Smooth muscle cell of the brain vasculature (primary cell): ENCODE measurements around the gene INPP5D.
"Not testable (repeated sequence)": the region's sequence is repeated elsewhere in the genome, so short reads cannot be mapped to it uniquely, and the experiment has no call there.

ENCODE experiments used
- DNase-seq: peaks from one replicate; pipeline ENCODE4 v3.0.0-alpha.2; 2012; ENCODE audit warnings: low read depth, low spot score

INPP5D gene

GRCh38 chr2:233053928-233054784 is 6.0 kb upstream of the INPP5D start:
- DNase-seq, result no peak

DNA sequence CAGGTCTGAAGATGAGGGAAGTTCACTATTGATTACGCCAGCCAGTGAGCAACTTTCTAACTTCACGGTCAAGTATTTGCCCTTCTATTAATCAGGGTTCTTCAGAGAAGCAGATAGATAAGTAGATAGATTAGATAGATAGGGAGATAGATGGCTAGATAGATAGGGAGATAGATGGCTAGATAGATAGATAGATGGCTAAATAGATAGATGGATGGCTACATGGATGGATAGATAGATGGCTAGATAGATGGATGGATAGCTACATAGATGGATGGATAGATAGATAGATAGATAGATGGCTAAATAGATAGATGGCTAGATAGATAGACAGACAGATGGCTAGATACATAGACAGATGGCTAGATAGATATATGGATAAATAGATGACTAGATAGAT is 4.8 kb upstream of the INPP5D start:
- no peak for DNase-seq

GRCh38 chr2:233056961-233057605 is 3.1 kb upstream of the INPP5D start:
- DNase-seq, result no peak

GRCh38 chr2:233058717-233059546 is 1.2 kb upstream of the INPP5D start:
- DNase-seq, result no peak

DNA sequence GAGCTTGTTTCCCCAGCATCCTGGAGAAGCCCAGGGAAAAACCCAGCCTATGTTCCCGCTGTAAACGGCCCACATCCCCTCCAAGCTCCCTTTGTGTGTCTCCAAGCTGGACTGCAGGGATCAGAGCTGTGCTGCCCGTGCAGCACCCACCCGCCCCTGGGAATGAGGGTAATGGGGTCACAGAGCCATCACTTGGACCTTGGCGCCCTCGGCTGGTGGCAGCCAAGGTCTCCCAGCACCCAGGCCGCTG is 670 bp upstream of the INPP5D start:
- DNase-seq, result no peak

- no peak for DNase-seq
Measured at GRCh38 chr2:233060501-233060979, 398 bp downstream of the INPP5D start.

DNA sequence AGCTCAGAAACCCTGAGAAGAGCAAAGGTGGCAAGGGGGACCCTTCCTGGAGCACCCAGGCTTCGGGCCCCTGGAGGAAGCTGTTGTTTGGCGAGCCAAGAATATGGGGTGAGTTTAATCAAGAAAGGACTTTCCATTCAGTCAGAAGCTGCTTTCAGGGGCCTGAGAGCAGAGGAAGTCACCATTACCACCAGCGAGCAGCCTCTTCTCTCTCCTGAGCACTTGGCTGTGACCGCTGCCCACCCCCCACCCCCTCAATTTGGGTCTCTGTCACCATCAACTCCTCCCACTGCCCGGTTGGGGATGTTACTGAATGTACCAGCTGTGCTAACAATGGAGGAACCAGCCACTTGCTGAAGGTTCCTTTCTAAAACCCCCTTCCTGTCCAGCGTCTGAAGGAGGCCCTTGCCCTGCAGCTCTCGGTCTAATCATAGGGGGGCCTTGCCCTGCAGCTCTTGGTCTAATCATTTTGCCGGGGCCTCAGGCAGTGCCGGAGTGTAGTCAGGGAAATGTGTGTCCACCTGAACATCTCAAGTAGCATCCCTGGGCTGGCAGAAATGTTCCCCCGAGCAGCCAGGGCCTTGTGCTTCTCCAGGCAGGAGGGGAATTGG is 943 bp downstream of the INPP5D start:
- DNase-seq, result no peak

DNA sequence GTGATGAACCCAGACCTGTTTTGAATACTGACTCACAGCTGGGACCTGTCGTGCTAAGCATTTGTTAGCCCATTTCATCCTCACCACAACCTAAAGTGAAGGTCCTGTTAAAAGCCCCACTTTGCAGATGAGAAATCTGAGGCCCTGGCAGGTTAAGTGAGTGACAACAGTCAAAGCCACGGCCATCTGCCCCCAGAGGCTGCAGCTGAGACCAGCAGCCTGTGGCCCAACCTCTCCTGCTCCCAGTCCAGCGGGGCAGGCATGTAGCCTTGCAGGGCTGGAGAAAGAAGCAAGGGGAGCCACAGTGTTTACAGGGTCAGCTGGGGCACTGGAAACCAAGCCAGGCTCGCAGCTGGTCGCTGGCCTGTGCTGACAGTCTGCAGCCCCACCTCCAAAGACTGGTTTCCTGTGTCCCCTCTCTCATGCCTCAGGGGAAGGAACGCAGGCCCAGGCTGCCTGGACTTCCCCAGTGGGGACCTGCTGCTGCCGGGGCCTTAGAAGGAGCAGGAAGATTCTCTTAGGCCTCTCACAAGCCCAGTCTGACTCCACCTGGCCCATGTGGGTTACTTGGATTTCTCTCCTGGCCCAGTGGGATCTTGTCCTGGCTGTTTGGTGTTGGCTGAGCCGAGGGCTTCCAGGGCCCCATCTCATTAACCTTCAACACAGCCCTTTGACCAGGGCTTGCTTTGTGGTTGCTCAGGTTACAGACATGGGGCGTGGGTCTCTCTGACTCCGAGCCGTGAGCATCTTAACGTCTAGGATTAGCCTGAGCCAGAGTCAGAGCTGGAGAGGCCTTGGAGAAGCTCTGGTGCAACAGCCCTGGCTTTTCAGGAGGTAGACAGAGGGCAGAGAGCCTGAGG is 1.7 kb downstream of the INPP5D start:
- DNase-seq, result no peak

DNA sequence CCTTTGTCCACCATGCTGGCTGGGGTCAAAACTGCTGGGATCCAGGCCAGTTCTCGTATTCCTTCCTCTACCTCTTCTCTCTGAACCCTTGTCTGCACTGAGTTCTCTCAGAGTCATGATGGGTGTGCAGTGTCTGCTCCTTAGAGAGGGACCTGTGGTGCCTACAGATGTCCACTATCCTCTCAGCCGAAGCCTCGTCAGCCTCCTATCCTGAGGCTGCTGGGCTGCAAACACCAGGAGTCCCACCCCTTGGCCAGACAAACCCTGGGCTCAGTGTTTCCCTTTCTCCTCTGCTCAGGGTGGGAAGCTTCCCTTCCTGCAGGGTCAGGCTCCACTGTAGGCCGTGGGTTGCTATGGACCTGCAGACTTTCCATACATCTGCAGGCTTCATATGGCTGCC is 2.3 kb downstream of the INPP5D start:
- DNase-seq, result no peak

DNA sequence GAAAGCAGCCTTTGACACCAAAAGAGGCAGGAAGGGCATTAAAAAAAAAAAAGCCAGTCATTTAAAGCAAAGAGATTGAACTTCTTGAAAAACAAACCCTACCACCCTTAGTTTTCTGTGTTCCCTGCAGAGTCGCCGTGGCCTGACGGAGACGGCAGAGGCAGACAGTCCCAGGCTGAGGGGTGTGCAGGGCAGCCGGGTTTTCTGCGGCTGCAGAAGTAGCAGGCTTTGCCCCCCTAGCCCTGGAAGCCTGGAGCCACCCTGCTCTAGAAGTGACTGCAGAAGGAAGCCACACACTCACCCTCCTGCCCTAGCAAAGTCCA is 2.8 kb downstream of the INPP5D start:
- DNase-seq, result no peak

DNA sequence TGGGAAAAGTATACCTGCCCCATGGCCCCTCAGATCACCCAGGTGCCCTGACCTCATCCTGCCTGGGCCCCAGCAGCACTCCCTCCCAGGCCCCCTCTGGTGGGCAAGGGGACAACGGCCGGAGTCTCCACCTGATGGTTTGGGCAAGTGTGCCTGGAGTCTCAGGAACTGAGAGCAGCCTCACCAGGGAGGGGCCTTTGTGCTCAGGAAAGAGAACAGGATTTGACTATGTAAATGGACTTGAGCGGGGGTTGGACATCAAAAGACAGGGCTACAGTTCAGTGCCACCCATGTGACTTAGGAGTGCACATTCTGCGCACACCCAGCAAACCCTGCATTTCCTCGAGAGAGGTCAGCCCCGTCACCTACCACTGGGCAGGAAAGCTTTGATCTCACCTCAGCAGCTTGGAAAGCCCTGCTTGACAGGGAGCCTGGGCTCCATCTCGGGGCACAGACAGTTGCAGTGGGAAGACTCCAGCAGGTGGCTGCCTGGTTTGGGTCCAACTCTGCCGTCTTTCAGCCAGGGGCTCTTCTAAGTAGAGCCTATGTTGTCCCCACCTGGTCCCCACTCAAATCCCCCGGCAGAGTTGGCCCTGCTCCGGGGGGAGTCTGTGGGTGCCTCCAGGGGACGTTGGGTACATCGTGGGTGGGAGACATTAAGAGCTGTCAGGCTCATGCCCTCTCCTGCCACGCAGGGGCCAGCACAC is 3.3 kb downstream of the INPP5D start:
- DNase-seq, result no peak

DNA sequence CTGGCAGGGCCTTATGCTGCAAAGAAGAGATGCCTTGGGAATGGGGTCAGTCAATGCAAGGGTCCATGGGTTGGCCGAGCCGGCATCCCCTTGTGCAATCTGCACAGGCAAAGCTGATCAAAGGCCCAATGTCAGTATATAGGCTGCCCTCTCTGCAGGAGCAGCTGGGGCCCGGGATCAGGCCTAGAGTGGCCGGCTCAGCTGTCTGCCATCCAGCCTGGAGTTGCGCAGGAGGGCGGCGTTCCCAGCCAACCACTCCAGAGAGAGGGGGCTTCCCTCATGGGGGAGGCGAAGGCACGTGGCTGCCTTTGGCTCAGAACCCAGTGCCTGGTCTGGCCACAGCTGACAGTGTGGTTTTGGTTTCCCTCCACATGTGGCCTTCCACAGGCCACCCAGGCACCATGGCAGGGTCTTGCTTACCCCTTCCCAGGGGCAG is 3.9 kb downstream of the INPP5D start:
- no peak for DNase-seq

- no peak for DNase-seq
Measured at GRCh38 chr2:233064530-233065199, 4.5 kb downstream of the INPP5D start.

DNA sequence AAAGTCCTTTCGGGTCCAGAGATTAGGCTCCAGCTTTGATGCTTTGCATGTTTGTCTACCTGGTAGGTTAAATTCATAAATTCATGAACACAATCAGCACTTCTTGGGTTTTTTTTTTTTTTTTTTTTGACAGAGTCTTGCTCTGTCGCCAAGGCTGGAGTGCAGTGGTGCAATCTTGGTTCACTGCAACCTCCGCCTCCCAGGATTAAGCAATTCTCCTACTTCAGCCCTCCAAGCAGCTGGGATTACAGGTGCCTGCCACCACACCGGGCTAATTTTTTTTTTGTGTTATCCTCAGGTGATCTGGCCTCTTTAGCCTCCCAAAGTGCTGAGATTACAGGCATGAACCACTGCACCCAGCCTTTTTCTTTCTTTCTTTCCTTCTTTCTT is 5.1 kb downstream of the INPP5D start:
- DNase-seq, result not testable (repeated sequence)

- DNase-seq, result no peak
Measured at GRCh38 chr2:233065954-233066470, 5.9 kb downstream of the INPP5D start.

DNA sequence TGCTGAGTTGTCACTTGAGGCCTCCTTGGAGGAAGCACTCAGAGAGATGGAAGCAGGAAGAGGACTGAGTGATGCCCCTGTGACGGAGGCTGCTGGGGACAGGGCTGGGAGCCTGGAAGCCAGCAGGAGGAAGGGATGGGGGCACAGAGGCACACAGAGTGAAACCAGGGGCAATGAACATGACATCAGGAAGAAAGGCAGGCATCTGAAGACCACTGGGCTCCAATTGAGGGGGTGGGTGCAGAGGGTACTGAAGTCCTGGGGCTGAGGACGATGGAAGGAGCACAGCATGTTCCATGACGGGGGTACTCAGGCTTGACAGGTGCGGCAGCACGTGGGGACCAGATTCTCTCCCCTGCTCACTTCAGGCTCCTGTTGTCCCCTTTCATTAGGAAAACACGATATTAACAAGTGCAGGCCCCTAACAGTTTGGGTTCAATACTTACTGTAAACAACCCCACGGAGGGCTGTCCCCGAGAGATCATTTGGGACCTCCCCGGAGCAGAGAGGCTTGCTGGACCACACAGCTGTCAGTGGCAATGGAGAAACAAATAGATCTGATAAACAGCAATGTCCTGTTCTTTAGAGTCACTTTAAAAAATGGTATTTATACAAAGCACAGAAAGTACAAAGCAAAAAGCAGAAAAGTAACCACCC is 8.7 kb downstream of the INPP5D start:
- no peak for DNase-seq

GRCh38 chr2:233072838-233073237 is 12.7 kb downstream of the INPP5D start:
- DNase-seq, result no peak

DNA sequence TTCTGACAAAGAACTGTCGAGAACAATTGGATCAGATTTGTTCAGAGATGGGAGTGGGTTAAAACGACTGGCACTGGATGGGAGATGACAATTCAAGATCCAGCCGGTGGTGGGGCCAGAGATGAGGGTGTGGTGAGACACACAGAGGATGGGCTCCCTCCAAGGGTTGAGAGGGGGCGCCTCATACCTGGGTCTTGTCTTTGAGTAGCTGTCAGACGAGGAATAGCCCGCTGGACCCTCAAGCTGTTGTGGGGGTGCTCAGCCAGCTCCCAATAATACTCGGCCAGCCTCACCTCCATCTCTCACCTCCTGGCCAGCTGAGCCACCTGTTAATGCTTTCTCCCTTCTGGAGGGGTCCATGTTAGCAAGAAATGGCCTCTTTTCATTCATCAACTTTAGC is 14.0 kb downstream of the INPP5D start:
- DNase-seq, result no peak
